Prostate gland (tissue), 2 donors: ENCODE measurements around the gene CYTH2. TPM values are rescaled to one million over a fixed set of nuclear protein-coding genes. Genes with fewer than 3 reads are reported as not detected.

Source experiments
- DNase-seq: peaks from one replicate; pipeline ENCODE4 v3.0.0-alpha.2; 2019; ENCODE audit warnings: low spot score
- H3K27ac ChIP-seq, 2 donors: fragments of 200-600 bp; sonication (generic); 2 replicates each; pipeline ENCODE4 v1.5.1; 2017 to 2019
- H3K27me3 ChIP-seq: fragments of 200-600 bp; sonication (generic); replicated peaks from 2 replicates; pipeline ENCODE4 v1.5.1; 2019; ENCODE audit not compliant: insufficient read depth
- H3K36me3 ChIP-seq, 2 donors: fragments of 200-600 bp; sonication (generic); 1 replicate in 1 of 2; 2 replicates in 1 of 2; pipeline versions ENCODE4 v1.5.1 to v1.8.1; 2017 to 2019
- H3K4me1 ChIP-seq: fragments of 200-600 bp; sonication (generic); replicated peaks from 2 replicates; pipeline ENCODE4 v1.5.1; 2019
- H3K4me3 ChIP-seq, 2 donors: fragments of 200-600 bp; sonication (generic); 2 replicates each; pipeline ENCODE4 v1.5.1; 2017 to 2019
- H3K9me3 ChIP-seq: fragments of 200-600 bp; sonication (generic); 2 replicates; pipeline ENCODE4 v1.5.1; 2017
- CTCF ChIP-seq, 4 experiments: fragments of 200-600 bp in 2 of 4; fragments of 450-650 bp in 2 of 4; sonication (generic) in 2 of 4; IDR thresholded peaks; 1 replicate in 3 of 4; 2 replicates in 1 of 4; pipeline ENCODE4 v1.5.1; 2016 to 2019; ENCODE audit warnings: antibody characterized with exemption in 4 of 4, mild to moderate bottlenecking in 2 of 4, moderate library complexity in 2 of 4
- POLR2A ChIP-seq: fragments of 450-650 bp; IDR thresholded peaks from one replicate; pipeline ENCODE4 v1.6.1; 2016; ENCODE audit warnings: antibody characterized with exemption, mild to moderate bottlenecking
- POLR2AphosphoS5 ChIP-seq: sonication (generic); formaldehyde crosslinking; IDR thresholded peaks from one replicate; pipeline ENCODE4 v1.6.1; 2017; ENCODE audit warnings: antibody characterized with exemption
- WGBS: methylation state at CpG from one replicate; pipeline ENCODE4 v1.1.5; 2018; 5-methylcytosine and 5-hydroxymethylcytosine counted together
- intact Hi-C: fragments of 100-400 bp; cut with DNase I; formaldehyde crosslinking; loops from one replicate; pipeline ENCODE4 v1.14.2; 2022
- total RNA-seq, 2 donors: library from RNA; depleted of rRNA; stranded (reverse); fragments of >200 nt; gene quantifications; one replicate each; pipeline ENCODE4 v1.1.0, GENCODE V29; 2016

Gene CYTH2
- total RNA-seq, 2 donors from 2014 or later, result 50.6 to 97.1 TPM

GRCh38 chr19:48493718-48494401 lies 24.7 kb downstream of the CYTH2 start:
- TF ChIP-seq POLR2AphosphoS5 (no peak), CTCF (IDR thresholded peaks at IDR 0.05) (no peak), POLR2A (no peak)
- H3K4me1 ChIP-seq, result no peaks in the 10 kb centered on the region
- H3K9me3 ChIP-seq, result no peaks in the 10 kb centered on the region
- H3K27me3 ChIP-seq, result no peaks in the 10 kb centered on the region
- peak overlapping the region; percentile 71 to 73 for H3K27ac ChIP-seq
- peak overlapping the region; percentile 44 to 46 for H3K4me3 ChIP-seq
- 6% methylated on average over 12 of the region's 70 CpGs for WGBS
- DNase-seq, result no peak
- no peaks in the 10 kb centered on the region for H3K36me3 ChIP-seq
- intact Hi-C loops, result no loop called here

- intact Hi-C loops, result no loop called here
- Histone ChIP-seq H3K4me1 (no peaks in the 10 kb centered on the region), H3K36me3 (no peaks in the 10 kb centered on the region), H3K27me3 (no peaks in the 10 kb centered on the region), H3K9me3 (no peaks in the 10 kb centered on the region), H3K27ac (no peak overlapping the region), H3K4me3 (no peak overlapping the region)
- TF ChIP-seq POLR2A, result no peak
- WGBS, result 78% methylated on average over 6 of the region's 6 CpGs
- no peak for DNase-seq
Measured at GRCh38 chr19:48495396-48495795, 26.2 kb downstream of the CYTH2 start.

GRCh38 chr19:48496959-48497727 lies 28.0 kb downstream of the CYTH2 start:
- Histone ChIP-seq H3K4me1 (peaks cover 9% of the 10 kb centered on the region), H3K27ac (peak overlapping the region in 1 of 2 donors; percentile 51), H3K9me3 (no peaks in the 10 kb centered on the region), H3K36me3 (no peaks in the 10 kb centered on the region), H3K27me3 (no peaks in the 10 kb centered on the region), H3K4me3 (peak overlapping the region in 1 of 2 donors; percentile 6)
- TF ChIP-seq CTCF (IDR thresholded peaks at IDR 0.05) (no peak), POLR2AphosphoS5 (no peak), POLR2A (no peak)
- no peak for DNase-seq
- intact Hi-C loops, result no loop called here
- 68% methylated on average over 35 of the region's 45 CpGs for WGBS

GRCh38 chr19:48497728-48498594 lies 28.8 kb downstream of the CYTH2 start:
- WGBS, result 82% methylated on average over 43 of the region's 46 CpGs

More at GRCh38 chr19:48497728-48498594, 28.8 kb downstream of the CYTH2 start:
- TF ChIP-seq POLR2AphosphoS5, result no peak
- no peak for TF ChIP-seq CTCF (IDR thresholded peaks at IDR 0.05)
- no peak for TF ChIP-seq POLR2A
- no peaks in the 10 kb centered on the region for H3K27me3 ChIP-seq
- H3K9me3 ChIP-seq, result no peaks in the 10 kb centered on the region
- intact Hi-C loops, result no loop called here
- peak overlapping the region in 1 of 2 donors; percentile 6 for H3K4me3 ChIP-seq
- no peak for DNase-seq
- H3K4me1 ChIP-seq, result peaks cover 9% of the 10 kb centered on the region
- peak overlapping the region in 1 of 2 donors; percentile 51 for H3K27ac ChIP-seq
- no peaks in the 10 kb centered on the region for H3K36me3 ChIP-seq
